Measurements from ENCODE around the gene FRMD4B. TPM values are rescaled to one million over a fixed set of nuclear protein-coding genes. Genes with fewer than 3 reads are reported as not detected.

The FRMD4B gene
- total and polyA plus RNA-seq, 10 of the 15 experiments (the other 5 are each of a cell fraction or from before 2014, with no cell fraction given) = 3.9 to 11.4 (median 8.0) TPM

GRCh38 chr3:69326855-69327300, 59.0 kb downstream of the FRMD4B start (continued):
- TF ChIP-seq ZBTB40 (IDR thresholded peaks at IDR 0.05; ENCODE audit: borderline replicate concordance) = no peak
- no peak for TF ChIP-seq SIX5 (IDR thresholded peaks at IDR 0.05; ENCODE audit: low read depth, low read length, severe bottlenecking)
- no peak for TF ChIP-seq YBX1 (IDR thresholded peaks at IDR 0.05)
- peak; percentile 86 for TF ChIP-seq CHD2 (IDR thresholded peaks at IDR 0.05; ENCODE audit: borderline replicate concordance, low read depth, low read length)
- peak; percentile 66 for TF ChIP-seq NBN (IDR thresholded peaks at IDR 0.05)
- TF ChIP-seq SMC3 (IDR thresholded peaks at IDR 0.05; ENCODE audit: borderline replicate concordance, low read length) = peak; percentile 16; the same call in 1 of the 2 replicates
- TF ChIP-seq JUNB (IDR thresholded peaks at IDR 0.05) = peak; percentile 34
- peak; percentile 94 for TF ChIP-seq IKZF1 (conservative IDR thresholded peaks at IDR 0.05)
- TF ChIP-seq SREBF1 (IDR thresholded peaks at IDR 0.05; ENCODE audit: low read length) = no peak
- TF ChIP-seq MTA3 (IDR thresholded peaks at IDR 0.05; ENCODE audit: borderline replicate concordance, low read length) = peak; percentile 73; the same call in 1 of the 2 replicates
- no peak for TF ChIP-seq NFXL1 (IDR thresholded peaks at IDR 0.05; ENCODE audit: borderline replicate concordance)
- no peak for TF ChIP-seq PRDM15 (CRISPR knock-in tag; IDR thresholded peaks at IDR 0.05)
- peak; percentile 87 for TF ChIP-seq SKIL (IDR thresholded peaks at IDR 0.05; ENCODE audit: low read depth, poor library complexity, severe bottlenecking)
- no peak for TF ChIP-seq NR2C1 (IDR thresholded peaks at IDR 0.05)
- no peak for TF ChIP-seq NKRF (conservative IDR thresholded peaks at IDR 0.05)
- TF ChIP-seq RELB (IDR thresholded peaks at IDR 0.05; ENCODE audit: low read depth) = peak; percentile 97
